Retina (tissue), 1 donor: ENCODE results near the gene IPPK.
"Not testable (repeated sequence)": the region's sequence is repeated elsewhere in the genome, so short reads cannot be mapped to it uniquely, and the experiment has no call there.

Experiments used
- DNase-seq: peaks from one replicate; pipeline ENCODE4 v3.0.0-alpha.2; 2016

The IPPK gene

GRCh38 chr9:92589923-92590322 lies 80.0 kb downstream of the IPPK start:
- DNase-seq = no peak

- DNase-seq = no peak
These were observed 93.8 kb downstream of the IPPK start for GRCh38 chr9:92576175-92576574.

- not testable (repeated sequence) for DNase-seq
These were observed 96.3 kb downstream of the IPPK start for GRCh38 chr9:92573612-92574011.

- not testable (repeated sequence) for DNase-seq
These were observed 98.1 kb downstream of the IPPK start for GRCh38 chr9:92571871-92572270.

GRCh38 chr9:92564982-92565381 lies 104.9 kb downstream of the IPPK start:
- no peak for DNase-seq

GRCh38 chr9:92564504-92564903 lies 105.4 kb downstream of the IPPK start:
- no peak for DNase-seq
